ENCODE results near the gene ASTN2. TPM values are rescaled to one million over a fixed set of nuclear protein-coding genes. Genes with fewer than 3 reads are reported as not detected.

ASTN2 gene
- total and polyA plus RNA-seq, 10 of the 15 experiments (the other 5 are each of a cell fraction or from before 2014, with no cell fraction given), result 1.4 to 15.7 (median 7.0) TPM

DNA sequence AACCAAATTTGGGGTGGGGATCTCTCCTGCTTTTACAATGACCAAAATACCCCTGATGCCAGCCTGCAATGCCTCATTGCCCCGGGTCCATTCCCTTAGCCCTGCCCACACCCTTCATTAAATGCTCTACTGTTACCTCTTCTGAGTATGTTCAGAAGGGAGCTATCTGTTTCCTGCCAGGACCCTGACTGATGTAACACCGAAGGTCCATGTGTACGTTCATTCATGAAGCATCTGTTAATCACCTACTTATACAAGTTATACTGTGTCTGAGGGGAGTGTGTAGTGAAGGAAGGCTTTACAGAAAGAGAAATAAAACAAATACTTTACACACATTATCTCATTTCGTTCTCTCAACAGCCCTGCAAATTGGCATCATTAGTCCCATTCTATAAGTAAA, 51.9 kb downstream of the ASTN2 start:
- BruUV-seq (replicated peaks), result no TSS peak
- TF ChIP-seq, protein P1, sequence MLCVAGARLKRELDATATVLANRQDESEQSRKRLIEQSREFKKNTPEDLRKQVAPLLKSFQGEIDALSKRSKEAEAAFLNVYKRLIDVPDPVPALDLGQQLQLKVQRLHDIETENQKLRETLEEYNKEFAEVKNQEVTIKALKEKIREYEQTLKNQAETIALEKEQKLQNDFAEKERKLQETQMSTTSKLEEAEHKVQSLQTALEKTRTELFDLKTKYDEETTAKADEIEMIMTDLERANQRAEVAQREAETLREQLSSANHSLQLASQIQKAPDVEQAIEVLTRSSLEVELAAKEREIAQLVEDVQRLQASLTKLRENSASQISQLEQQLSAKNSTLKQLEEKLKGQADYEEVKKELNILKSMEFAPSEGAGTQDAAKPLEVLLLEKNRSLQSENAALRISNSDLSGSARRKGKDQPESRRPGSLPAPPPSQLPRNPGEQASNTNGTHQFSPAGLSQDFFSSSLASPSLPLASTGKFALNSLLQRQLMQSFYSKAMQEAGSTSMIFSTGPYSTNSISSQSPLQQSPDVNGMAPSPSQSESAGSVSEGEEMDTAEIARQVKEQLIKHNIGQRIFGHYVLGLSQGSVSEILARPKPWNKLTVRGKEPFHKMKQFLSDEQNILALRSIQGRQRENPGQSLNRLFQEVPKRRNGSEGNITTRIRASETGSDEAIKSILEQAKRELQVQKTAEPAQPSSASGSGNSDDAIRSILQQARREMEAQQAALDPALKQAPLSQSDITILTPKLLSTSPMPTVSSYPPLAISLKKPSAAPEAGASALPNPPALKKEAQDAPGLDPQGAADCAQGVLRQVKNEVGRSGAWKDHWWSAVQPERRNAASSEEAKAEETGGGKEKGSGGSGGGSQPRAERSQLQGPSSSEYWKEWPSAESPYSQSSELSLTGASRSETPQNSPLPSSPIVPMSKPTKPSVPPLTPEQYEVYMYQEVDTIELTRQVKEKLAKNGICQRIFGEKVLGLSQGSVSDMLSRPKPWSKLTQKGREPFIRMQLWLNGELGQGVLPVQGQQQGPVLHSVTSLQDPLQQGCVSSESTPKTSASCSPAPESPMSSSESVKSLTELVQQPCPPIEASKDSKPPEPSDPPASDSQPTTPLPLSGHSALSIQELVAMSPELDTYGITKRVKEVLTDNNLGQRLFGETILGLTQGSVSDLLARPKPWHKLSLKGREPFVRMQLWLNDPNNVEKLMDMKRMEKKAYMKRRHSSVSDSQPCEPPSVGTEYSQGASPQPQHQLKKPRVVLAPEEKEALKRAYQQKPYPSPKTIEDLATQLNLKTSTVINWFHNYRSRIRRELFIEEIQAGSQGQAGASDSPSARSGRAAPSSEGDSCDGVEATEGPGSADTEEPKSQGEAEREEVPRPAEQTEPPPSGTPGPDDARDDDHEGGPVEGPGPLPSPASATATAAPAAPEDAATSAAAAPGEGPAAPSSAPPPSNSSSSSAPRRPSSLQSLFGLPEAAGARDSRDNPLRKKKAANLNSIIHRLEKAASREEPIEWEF (IDR thresholded peaks at IDR 0.05; ENCODE audit: insufficient replicate concordance, low read depth, low read length), result no peak
- TF ChIP-seq CHD2 (IDR thresholded peaks at IDR 0.05; ENCODE audit: borderline replicate concordance, low read depth, low read length) (no peak), MEF2A (IDR thresholded peaks at IDR 0.05; ENCODE audit: insufficient read depth, low read depth, low read length) (no peak), FOXK2 (IDR thresholded peaks at IDR 0.05) (no peak), CEBPB (IDR thresholded peaks at IDR 0.05; ENCODE audit: borderline replicate concordance in 1 of 2, low read depth in 2 of 2, low read length in 2 of 2) (no peak), RFX5 (IDR thresholded peaks at IDR 0.05; ENCODE audit: low read depth, low read length) (no peak), EGR1 (IDR thresholded peaks at IDR 0.05; ENCODE audit: borderline replicate concordance in 1 of 2, low read depth in 2 of 2, low read length in 2 of 2) (no peak), IKZF2 (IDR thresholded peaks at IDR 0.05) (no peak)

More for the DNA sequence above, 51.9 kb downstream of the ASTN2 start:
- no peak for FAIRE-seq
- no peak overlapping the region for H3K27ac ChIP-seq (ENCODE audit: control insufficient read depth, insufficient read depth)
- no peak overlapping the region for H3K9ac ChIP-seq (ENCODE audit: control insufficient read depth, insufficient read depth, low read length)
- no peaks in the 10 kb centered on the region for H3K27me3 ChIP-seq (replicated peaks in 1 of 2; ENCODE audit: control insufficient read depth in 2 of 2, insufficient read depth in 2 of 2, low read length in 1 of 2)
- ChIA-PET CTCF (no interaction called here), SMC1A (ENCODE audit: uncharacterized antibody, unreplicated experiment) (no interaction called here), RAD21 (ENCODE audit: unreplicated experiment) (no interaction called here), POLR2A (no interaction called here)
- no peaks in the 10 kb centered on the region for H3K79me2 ChIP-seq (ENCODE audit: control insufficient read depth, insufficient read depth, low read length)
- no peak overlapping the region for H3K4me2 ChIP-seq (ENCODE audit: control insufficient read depth, insufficient read depth)
- no peak for ATAC-seq
- H2AFZ ChIP-seq (ENCODE audit: control insufficient read depth, low read depth, low read length), result no peak overlapping the region
- H3K4me1 ChIP-seq (ENCODE audit: control insufficient read depth, insufficient read depth, low read length), result no peaks in the 10 kb centered on the region
- H3K4me3 ChIP-seq, result no peak overlapping the region
- in situ Hi-C loops (cut with MboI), result no loop called here
- intact Hi-C loops (cut with micrococcal nuclease; ENCODE audit: unreplicated experiment), result no loop called here
- H3K9me3 ChIP-seq (replicated peaks; ENCODE audit: control insufficient read depth, insufficient read depth, low read length), result no peaks in the 10 kb centered on the region
- no peaks in the 10 kb centered on the region for H3K36me3 ChIP-seq (ENCODE audit: control insufficient read depth in 2 of 2, insufficient read depth in 2 of 2, low read length in 1 of 2)
- 30% methylated on average over 4 of the region's 4 CpGs for WGBS (ENCODE audit: insufficient coverage, insufficient replicate concordance, low lambda C conversion rate, missing lambda C conversion rate)
- no peak for DNase-seq (ENCODE audit: low read depth, low spot score)
- no peaks in the 10 kb centered on the region for H4K20me1 ChIP-seq (ENCODE audit: control insufficient read depth, insufficient read depth)
